Endothelial cell of umbilical vein (primary cell): ENCODE data around the gene KTN1. TPM values are rescaled to one million over a fixed set of nuclear protein-coding genes. Genes with fewer than 3 reads are reported as not detected.

Source experiments
- BruUV-seq: library from RNA; stranded (reverse); fragments of 400-500 nt; replicated peaks from 2 replicates; lab custom pipeline; 2021; lab: Mats Ljungman, UMichigan
- CTCF ChIA-PET: fragments of 300-600, 350-600 bp; sonication (Branson Sonifier 250); formaldehyde crosslinking; loops from one replicate; lab custom pipeline; 2021; ENCODE audit warnings: antibody characterized with exemption, inconsistent platforms; lab: Charles Lee
- POLR2A ChIA-PET: fragments of 300-600, 350-600 bp; sonication (Branson Sonifier 250); formaldehyde crosslinking; loops from one replicate; lab custom pipeline; 2021; ENCODE audit warnings: antibody characterized with exemption, inconsistent platforms; lab: Charles Lee
- DNase-seq: peaks from one replicate; pipeline ENCODE4 v3.0.0-alpha.2; 2011; ENCODE audit warnings: low read depth, low spot score
- FAIRE-seq: peaks from 2 replicates; lab custom pipeline; 2011; peaks lifted over from hg19 to GRCh38; lab: Jason Lieb, UNC
- H2AFZ ChIP-seq: 2 replicates; pipeline ENCODE4 v1.6.0; 2012; ENCODE audit warnings: low read depth, low read length, control low read depth, inconsistent platforms
- H3K27ac ChIP-seq: 2 replicates; pipeline ENCODE4 v1.5.1; 2011; ENCODE audit warnings: low read depth, mild to moderate bottlenecking, control low read depth, low read length, moderate library complexity; ENCODE audit not compliant: insufficient read depth
- H3K27me3 ChIP-seq, 2 experiments: 2 replicates each; pipeline versions ENCODE4 v1.6.0 to v1.6.1; 2011; ENCODE audit warnings: low read length in 2 of 2, mixed read lengths in 1 of 2; ENCODE audit not compliant: control insufficient read depth in 2 of 2, insufficient read depth in 2 of 2
- H3K36me3 ChIP-seq, 2 experiments: 2 replicates in 1 of 2; 3 replicates in 1 of 2; pipeline ENCODE4 v1.5.1; 2011; ENCODE audit warnings: low read length in 2 of 2, mild to moderate bottlenecking in 1 of 2, moderate library complexity in 1 of 2; ENCODE audit not compliant: control insufficient read depth in 2 of 2, insufficient read depth in 2 of 2; ENCODE audit errors: extremely low read depth in 1 of 2
- H3K4me1 ChIP-seq: 3 replicates; pipeline ENCODE4 v1.5.1; 2011; ENCODE audit warnings: mild to moderate bottlenecking, low read length; ENCODE audit not compliant: control insufficient read depth, insufficient read depth; ENCODE audit errors: extremely low read depth
- H3K4me2 ChIP-seq: 2 replicates; pipeline ENCODE4 v1.6.1; 2011; ENCODE audit warnings: low read length, control low read depth, mixed read lengths; ENCODE audit not compliant: insufficient read depth
- H3K4me3 ChIP-seq, 3 experiments: fragments of 200-600 bp in 1 of 3; sonication (generic), shearing (Covaris generic) in 1 of 3; replicated peaks in 1 of 3; 2 replicates each; pipeline ENCODE4 v1.5.1; 2011 to 2016; ENCODE audit warnings: control low read depth in 3 of 3, low read length in 3 of 3, mild to moderate bottlenecking in 2 of 3, inconsistent platforms in 1 of 3, low read depth in 1 of 3, moderate library complexity in 1 of 3; ENCODE audit not compliant: insufficient read depth in 1 of 3
- H3K79me2 ChIP-seq: 2 replicates; pipeline ENCODE4 v1.6.0; 2012; ENCODE audit warnings: low read length, inconsistent platforms; ENCODE audit not compliant: control insufficient read depth, insufficient read depth
- H3K9ac ChIP-seq: replicated peaks from 2 replicates; pipeline ENCODE3; 2011; ENCODE audit warnings: low read length, control low read depth; ENCODE audit not compliant: insufficient read depth; ENCODE audit errors: extremely low read depth
- H3K9me1 ChIP-seq: replicated peaks from 3 replicates; pipeline ENCODE4 v1.6.0; 2011; ENCODE audit warnings: mild to moderate bottlenecking, low read length; ENCODE audit not compliant: control insufficient read depth, insufficient read depth; ENCODE audit errors: extremely low read depth
- H3K9me3 ChIP-seq: replicated peaks from 2 replicates; pipeline ENCODE4 v1.5.1; 2012; ENCODE audit warnings: low read length, inconsistent platforms; ENCODE audit not compliant: control insufficient read depth, insufficient read depth
- H4K20me1 ChIP-seq: replicated peaks from 2 replicates; pipeline ENCODE3; 2011; ENCODE audit warnings: mild to moderate bottlenecking, low read length; ENCODE audit not compliant: control insufficient read depth, insufficient read depth; ENCODE audit errors: extremely low read depth
- CTCF ChIP-seq, 2 donors: IDR thresholded peaks; 1 replicate in 1 of 2; 2 replicates in 1 of 2; pipeline ENCODE4 v1.5.1; 2011; ENCODE audit warnings: low read length in 2 of 2, mild to moderate bottlenecking in 2 of 2, moderate library complexity in 2 of 2, control low read depth in 1 of 2, inconsistent platforms in 1 of 2, low read depth in 1 of 2; ENCODE audit not compliant: insufficient read depth in 1 of 2; ENCODE audit errors: extremely low read depth in 1 of 2
- EZH2 ChIP-seq: IDR thresholded peaks from 2 replicates; pipeline ENCODE4 v1.6.1; 2012; ENCODE audit warnings: borderline replicate concordance, low read depth, mild to moderate bottlenecking, moderate library complexity, low read length, inconsistent platforms; ENCODE audit not compliant: severe bottlenecking
- FOS ChIP-seq: IDR thresholded peaks from 2 replicates; pipeline ENCODE4 v1.6.1; 2011; ENCODE audit warnings: mild to moderate bottlenecking, low read length, moderate library complexity, borderline replicate concordance; ENCODE audit not compliant: insufficient read depth
- GATA2 ChIP-seq: IDR thresholded peaks from 2 replicates; pipeline ENCODE4 v1.7.0; 2011; ENCODE audit warnings: low read depth, mild to moderate bottlenecking, moderate library complexity, mixed read lengths, low read length; ENCODE audit not compliant: insufficient read length, insufficient read depth
- JUN ChIP-seq: IDR thresholded peaks from 2 replicates; pipeline ENCODE4 v1.6.1; 2011; ENCODE audit warnings: borderline replicate concordance, low read depth; ENCODE audit not compliant: insufficient read length, insufficient read depth
- MYC ChIP-seq: IDR thresholded peaks from one replicate; pipeline ENCODE4 v1.6.1; 2011; ENCODE audit warnings: mild to moderate bottlenecking, low read depth, low read length
- POLR2A ChIP-seq: IDR thresholded peaks from 2 replicates; pipeline ENCODE4 v1.6.1; 2012; ENCODE audit warnings: low read depth, mild to moderate bottlenecking, control low read depth, low read length
- POLR2AphosphoS5 ChIP-seq: IDR thresholded peaks from 2 replicates; pipeline ENCODE4 v1.6.1; 2012; ENCODE audit warnings: low read depth, mild to moderate bottlenecking, control low read depth, low read length, moderate library complexity; ENCODE audit not compliant: insufficient read depth
- dilution Hi-C: fragments of 300-500 bp; cut with MboI; formaldehyde crosslinking; loops from one replicate; pipeline ENCODE4 v1.15.0; 2019; ENCODE audit warnings: low sequenced_read_pairs; ENCODE audit not compliant: extremely low pct_ligation_motif_present
- intact Hi-C: fragments of 100-400 bp; cut with micrococcal nuclease; formaldehyde crosslinking; loops from one replicate; pipeline ENCODE4 v1.10.0; 2022
- polyA plus RNA-seq, 4 experiments: library from polyadenylated mRNA; depleted of rRNA in 3 of 4; stranded (reverse) in 3 of 4; unstranded in 1 of 4; fragments of >200 nt; gene quantifications; 2 replicates each; pipeline versions ENCODE4 v1.2.1 to v1.2.3, GENCODE V29; 2011 to 2012; ENCODE audit warnings: missing spikeins in 1 of 4
- total RNA-seq: library from RNA; stranded (reverse); gene quantifications from 2 replicates; pipeline ENCODE4 v1.2.3, GENCODE V29; 2021
- TF ChIP-seq, protein P1 (sequence below): IDR thresholded peaks from 2 replicates; pipeline ENCODE4 v1.6.1; 2011; ENCODE audit not compliant: insufficient read depth, insufficient read length

KTN1 gene
- total and polyA plus RNA-seq, 2 donors (not counting 3 experiments of a cell fraction or from before 2014, with no cell fraction given): 33.2 to 148 TPM

GRCh38 chr14:55593698-55594097 lies 13.7 kb downstream of the KTN1 start:
- Histone ChIP-seq H2AFZ (no peak overlapping the region), H3K27ac (no peak overlapping the region), H3K4me3 (no peak overlapping the region), H3K9me1 (no peaks in the 10 kb centered on the region), H3K36me3 (no peaks in the 10 kb centered on the region), H3K9ac (no peak overlapping the region), H3K27me3 (no peaks in the 10 kb centered on the region), H3K4me2 (no peak overlapping the region), H4K20me1 (peaks cover 18% of the 10 kb centered on the region), H3K79me2 (peaks cover 89% of the 10 kb centered on the region), H3K4me1 (no peaks in the 10 kb centered on the region), H3K9me3 (no peaks in the 10 kb centered on the region)
- ChIA-PET POLR2A (no interaction called here), CTCF (interaction anchor here (0.8 to 1.2 kb wide), 3 partner anchors 147 to 160 kb away, joined by 3 to 5 read pairs (median 3); no protein-coding TSS in a partner anchor)
- intact Hi-C loops (no loop called here), dilution Hi-C loops (no loop called here)
- TF ChIP-seq EZH2: no peak
- TF ChIP-seq MYC: no peak
- TF ChIP-seq JUN: no peak
- no peak for TF ChIP-seq GATA2
- no TSS peak for BruUV-seq
- FAIRE-seq (no peak), DNase-seq (no peak)

- POLR2A ChIA-PET: no interaction called here
Observed at GRCh38 chr14:55599250-55599879, 19.4 kb downstream of the KTN1 start.

More at GRCh38 chr14:55599250-55599879, 19.4 kb downstream of the KTN1 start:
- DNase-seq (no peak), FAIRE-seq (no peak)
- no peak for TF ChIP-seq JUN
- no peak for TF ChIP-seq EZH2
- no peak for TF ChIP-seq MYC
- no peak for TF ChIP-seq FOS
- no peak for TF ChIP-seq GATA2
- TF ChIP-seq POLR2A: no peak
- no peak for TF ChIP-seq CTCF (IDR thresholded peaks at IDR 0.05; ENCODE audit: extremely low read depth in 1 of 2, insufficient read depth in 1 of 2, low read depth in 1 of 2, low read length in 2 of 2)
- TF ChIP-seq, protein P1, sequence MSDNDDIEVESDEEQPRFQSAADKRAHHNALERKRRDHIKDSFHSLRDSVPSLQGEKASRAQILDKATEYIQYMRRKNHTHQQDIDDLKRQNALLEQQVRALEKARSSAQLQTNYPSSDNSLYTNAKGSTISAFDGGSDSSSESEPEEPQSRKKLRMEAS: no peak
- no peak for TF ChIP-seq POLR2AphosphoS5
- intact Hi-C loops: no loop called here
- CTCF ChIA-PET: interaction anchor here (1.8 to 3.5 kb wide), 2 partner anchors 153 to 161 kb away, joined by 6 to 30 read pairs; no protein-coding TSS in a partner anchor
- Histone ChIP-seq H3K4me2 (no peak overlapping the region), H3K27ac (no peak overlapping the region), H3K79me2 (peaks cover 79% of the 10 kb centered on the region), H3K36me3 (no peaks in the 10 kb centered on the region), H3K9ac (no peak overlapping the region), H2AFZ (no peak overlapping the region), H3K27me3 (no peaks in the 10 kb centered on the region), H3K9me3 (no peaks in the 10 kb centered on the region), H3K4me1 (peaks cover 16% of the 10 kb centered on the region), H3K9me1 (no peaks in the 10 kb centered on the region), H4K20me1 (peaks cover 6% of the 10 kb centered on the region), H3K4me3 (no peak overlapping the region)
- no TSS peak for BruUV-seq
- dilution Hi-C loops: no loop called here
